Right kidney (tissue), 1 donor: ENCODE data around the gene CKMT2.

Experiments
- DNase-seq: peaks from one replicate; pipeline ENCODE4 v3.0.0-alpha.2; 2016

Gene CKMT2

GRCh38 chr5:81214848-81215247, 18.3 kb upstream of the CKMT2 start:
- no peak for DNase-seq

- DNase-seq = no peak
Observed at GRCh38 chr5:81216152-81216551, 17.0 kb upstream of the CKMT2 start.

- DNase-seq = no peak
Observed at GRCh38 chr5:81219389-81219788, 13.7 kb upstream of the CKMT2 start.

- DNase-seq = no peak
Observed at GRCh38 chr5:81222285-81222684, 10.8 kb upstream of the CKMT2 start.

- DNase-seq = no peak
Observed at GRCh38 chr5:81225463-81225862, 7.7 kb upstream of the CKMT2 start.

- no peak for DNase-seq
Observed at GRCh38 chr5:81226286-81226685, 6.8 kb upstream of the CKMT2 start.

GRCh38 chr5:81226949-81227348, 6.2 kb upstream of the CKMT2 start:
- no peak for DNase-seq

GRCh38 chr5:81228084-81228483, 5.0 kb upstream of the CKMT2 start:
- no peak for DNase-seq

GRCh38 chr5:81230416-81230815, 2.7 kb upstream of the CKMT2 start:
- DNase-seq = no peak

GRCh38 chr5:81232464-81233079, 550 bp upstream of the CKMT2 start:
- DNase-seq = no peak

- DNase-seq = no peak
Observed at GRCh38 chr5:81234299-81234698, 1.2 kb downstream of the CKMT2 start.

GRCh38 chr5:81234801-81235200, 1.7 kb downstream of the CKMT2 start:
- no peak for DNase-seq

GRCh38 chr5:81235287-81236072, 2.4 kb downstream of the CKMT2 start:
- DNase-seq = no peak

- no peak for DNase-seq
Observed at GRCh38 chr5:81238460-81238859, 5.3 kb downstream of the CKMT2 start.

GRCh38 chr5:81239613-81240012, 6.5 kb downstream of the CKMT2 start:
- DNase-seq = no peak

GRCh38 chr5:81241001-81241400, 7.9 kb downstream of the CKMT2 start:
- DNase-seq = no peak

- no peak for DNase-seq
Observed at GRCh38 chr5:81241961-81242648, 9.0 kb downstream of the CKMT2 start.

- DNase-seq = no peak
Observed at GRCh38 chr5:81242906-81243436, 9.8 kb downstream of the CKMT2 start.

GRCh38 chr5:81244451-81244850, 11.3 kb downstream of the CKMT2 start:
- DNase-seq = no peak

GRCh38 chr5:81245871-81246235, 12.7 kb downstream of the CKMT2 start:
- DNase-seq = no peak

- no peak for DNase-seq
Observed at GRCh38 chr5:81246697-81247096, 13.6 kb downstream of the CKMT2 start.

- DNase-seq = no peak
Observed at GRCh38 chr5:81247441-81247972, 14.4 kb downstream of the CKMT2 start.

- no peak for DNase-seq
Observed at GRCh38 chr5:81249240-81249639, 16.1 kb downstream of the CKMT2 start.
